Astrocyte (in vitro differentiated cells and primary cell): Measurements from ENCODE around the gene TMEM273. TPM values are rescaled to one million over a fixed set of nuclear protein-coding genes. Genes with fewer than 3 reads are reported as not detected.

Experiments used
- DNase-seq: peaks from one replicate; pipeline ENCODE4 v3.0.0-alpha.2; 2010; ENCODE audit warnings: low read depth
- FAIRE-seq: peaks from 2 replicates; lab custom pipeline; 2011; peaks lifted over from hg19 to GRCh38; lab: Jason Lieb, UNC
- H2AFZ ChIP-seq: 2 replicates; pipeline ENCODE4 v1.6.0; 2012; ENCODE audit warnings: low read depth, low read length, inconsistent platforms
- H3K27ac ChIP-seq: 2 replicates; pipeline ENCODE4 v1.5.1; 2011; ENCODE audit warnings: low read depth, low read length, inconsistent platforms
- H3K27me3 ChIP-seq: 2 replicates; pipeline ENCODE4 v1.6.0; 2011; ENCODE audit warnings: low read length, inconsistent platforms; ENCODE audit not compliant: insufficient read depth
- H3K36me3 ChIP-seq: 2 replicates; pipeline ENCODE4 v1.5.1; 2011; ENCODE audit warnings: low read length, inconsistent platforms; ENCODE audit not compliant: insufficient read depth
- H3K4me1 ChIP-seq: 2 replicates; pipeline ENCODE4 v1.5.1; 2011; ENCODE audit warnings: low read length, inconsistent platforms; ENCODE audit not compliant: insufficient read depth
- H3K4me2 ChIP-seq: 2 replicates; pipeline ENCODE4 v1.6.0; 2012; ENCODE audit warnings: low read length, inconsistent platforms
- H3K4me3 ChIP-seq: 2 replicates; pipeline ENCODE4 v1.5.1; 2011; ENCODE audit warnings: low read depth, mild to moderate bottlenecking, low read length, inconsistent platforms; ENCODE audit not compliant: insufficient read depth
- H3K79me2 ChIP-seq: 2 replicates; pipeline ENCODE4 v1.6.0; 2012; ENCODE audit warnings: mild to moderate bottlenecking, low read length, inconsistent platforms; ENCODE audit not compliant: insufficient read depth
- H3K9ac ChIP-seq: 2 replicates; pipeline ENCODE4 v1.6.0; 2012; ENCODE audit warnings: mild to moderate bottlenecking, low read length, inconsistent platforms
- H3K9me3 ChIP-seq: 2 replicates; pipeline ENCODE4 v1.5.1; 2012; ENCODE audit warnings: low read depth, mild to moderate bottlenecking, low read length, inconsistent platforms; ENCODE audit not compliant: insufficient read depth
- H4K20me1 ChIP-seq: 2 replicates; pipeline ENCODE4 v1.6.0; 2012; ENCODE audit warnings: low read length, inconsistent platforms; ENCODE audit not compliant: insufficient read depth
- H3K27ac Mint-ChIP-seq: one replicate; pipeline ENCODE4 v1.8.0; 2021; ENCODE audit warnings: mild to moderate bottlenecking, mixed read lengths; ENCODE audit not compliant: unreplicated experiment
- H3K27me3 Mint-ChIP-seq: one replicate; pipeline ENCODE4 v1.8.0; 2021; ENCODE audit warnings: low read depth, mixed read lengths; ENCODE audit not compliant: unreplicated experiment
- H3K36me3 Mint-ChIP-seq: one replicate; pipeline ENCODE4 v1.8.0; 2021; ENCODE audit warnings: low read depth, mixed read lengths; ENCODE audit not compliant: unreplicated experiment
- H3K4me1 Mint-ChIP-seq: one replicate; pipeline ENCODE4 v1.8.0; 2021; ENCODE audit warnings: low read depth, mixed read lengths; ENCODE audit not compliant: unreplicated experiment
- H3K4me3 Mint-ChIP-seq: one replicate; pipeline ENCODE4 v1.8.0; 2021; ENCODE audit warnings: mild to moderate bottlenecking, moderate library complexity, mixed read lengths; ENCODE audit not compliant: unreplicated experiment
- H3K9me3 Mint-ChIP-seq: one replicate; pipeline ENCODE4 v1.8.0; 2021; ENCODE audit warnings: mild to moderate bottlenecking, mixed read lengths; ENCODE audit not compliant: unreplicated experiment
- EZH2 ChIP-seq: IDR thresholded peaks from 2 replicates; pipeline ENCODE4 v1.6.1; 2012; ENCODE audit warnings: mild to moderate bottlenecking, low read length, inconsistent platforms; ENCODE audit not compliant: insufficient read depth
- total RNA-seq: library from RNA; stranded (reverse); gene quantifications from 2 replicates; pipeline ENCODE4 v1.2.1, GENCODE V29; 2021
- TF ChIP-seq, protein P1 (sequence below): IDR thresholded peaks from 2 replicates; pipeline ENCODE4 v1.5.1; 2011; ENCODE audit warnings: low read depth, mild to moderate bottlenecking, inconsistent platforms, low read length, moderate library complexity; ENCODE audit not compliant: insufficient read depth

The TMEM273 gene
- total RNA-seq, 1 donor from 2014 or later = not detected

DNA sequence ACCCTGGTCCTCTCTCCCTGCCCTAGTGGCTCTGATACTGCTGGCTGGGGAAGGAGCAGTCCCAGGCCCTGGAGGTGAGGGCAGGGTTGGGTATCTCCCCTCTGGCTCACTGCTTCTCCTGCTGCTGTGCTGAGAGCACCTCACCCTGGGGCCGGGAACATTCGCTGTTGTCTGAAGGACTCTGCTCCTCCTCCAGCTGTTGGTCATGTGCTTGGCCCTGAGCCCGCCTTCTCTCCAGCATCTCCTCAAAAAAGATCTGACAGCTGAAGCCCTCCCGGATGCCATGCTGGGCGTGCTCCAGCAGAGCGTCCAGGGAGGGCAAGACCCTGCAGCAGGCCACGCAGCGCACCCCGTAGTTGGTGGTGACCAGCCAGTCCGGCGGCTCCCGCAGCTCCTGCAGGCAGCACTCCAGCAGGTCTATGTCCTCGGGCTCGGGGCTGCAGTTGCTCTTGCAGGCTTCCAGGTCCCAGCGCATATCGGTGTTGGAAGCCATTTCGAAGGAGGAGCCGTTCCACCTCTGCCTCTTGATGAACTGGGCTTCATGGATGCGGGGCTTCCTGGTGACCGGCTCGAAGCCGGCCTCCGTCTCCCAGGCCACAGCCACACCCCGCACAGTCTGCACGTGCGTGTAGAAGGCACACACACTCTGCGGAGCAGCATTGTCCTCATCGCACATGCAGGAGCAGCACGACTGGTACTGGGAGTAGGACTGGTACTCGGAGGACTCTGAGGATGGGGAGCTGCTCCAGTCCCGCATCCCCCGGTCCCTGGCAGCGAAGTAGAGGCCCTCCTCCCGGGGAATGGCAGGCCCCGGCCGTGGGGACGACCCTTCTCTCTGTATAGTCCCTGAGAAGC lies 56.5 kb downstream of the TMEM273 start:
- Histone ChIP-seq H4K20me1 (no peaks in the 10 kb centered on the region), H3K4me1 (peaks cover 6% of the 10 kb centered on the region), H3K27ac (no peak overlapping the region), H2AFZ (no peak overlapping the region), H3K4me2 (no peak overlapping the region), H3K9me3 (no peaks in the 10 kb centered on the region), H3K4me3 (no peak overlapping the region), H3K79me2 (no peaks in the 10 kb centered on the region), H3K9ac (no peak overlapping the region), H3K27me3 (peaks cover 2% of the 10 kb centered on the region), H3K36me3 (no peaks in the 10 kb centered on the region)
- no peak for FAIRE-seq
- Mint-ChIP-seq H3K27me3 (peaks cover 28% of the 10 kb centered on the region), H3K27ac (no peak overlapping the region), H3K9me3 (no peaks in the 10 kb centered on the region), H3K4me3 (no peak overlapping the region), H3K4me1 (peaks cover 6% of the 10 kb centered on the region), H3K36me3 (peaks cover 2% of the 10 kb centered on the region)
- TF ChIP-seq, protein P1, sequence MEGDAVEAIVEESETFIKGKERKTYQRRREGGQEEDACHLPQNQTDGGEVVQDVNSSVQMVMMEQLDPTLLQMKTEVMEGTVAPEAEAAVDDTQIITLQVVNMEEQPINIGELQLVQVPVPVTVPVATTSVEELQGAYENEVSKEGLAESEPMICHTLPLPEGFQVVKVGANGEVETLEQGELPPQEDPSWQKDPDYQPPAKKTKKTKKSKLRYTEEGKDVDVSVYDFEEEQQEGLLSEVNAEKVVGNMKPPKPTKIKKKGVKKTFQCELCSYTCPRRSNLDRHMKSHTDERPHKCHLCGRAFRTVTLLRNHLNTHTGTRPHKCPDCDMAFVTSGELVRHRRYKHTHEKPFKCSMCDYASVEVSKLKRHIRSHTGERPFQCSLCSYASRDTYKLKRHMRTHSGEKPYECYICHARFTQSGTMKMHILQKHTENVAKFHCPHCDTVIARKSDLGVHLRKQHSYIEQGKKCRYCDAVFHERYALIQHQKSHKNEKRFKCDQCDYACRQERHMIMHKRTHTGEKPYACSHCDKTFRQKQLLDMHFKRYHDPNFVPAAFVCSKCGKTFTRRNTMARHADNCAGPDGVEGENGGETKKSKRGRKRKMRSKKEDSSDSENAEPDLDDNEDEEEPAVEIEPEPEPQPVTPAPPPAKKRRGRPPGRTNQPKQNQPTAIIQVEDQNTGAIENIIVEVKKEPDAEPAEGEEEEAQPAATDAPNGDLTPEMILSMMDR = no peak
- no peak for TF ChIP-seq EZH2
- DNase-seq = no peak

DNA sequence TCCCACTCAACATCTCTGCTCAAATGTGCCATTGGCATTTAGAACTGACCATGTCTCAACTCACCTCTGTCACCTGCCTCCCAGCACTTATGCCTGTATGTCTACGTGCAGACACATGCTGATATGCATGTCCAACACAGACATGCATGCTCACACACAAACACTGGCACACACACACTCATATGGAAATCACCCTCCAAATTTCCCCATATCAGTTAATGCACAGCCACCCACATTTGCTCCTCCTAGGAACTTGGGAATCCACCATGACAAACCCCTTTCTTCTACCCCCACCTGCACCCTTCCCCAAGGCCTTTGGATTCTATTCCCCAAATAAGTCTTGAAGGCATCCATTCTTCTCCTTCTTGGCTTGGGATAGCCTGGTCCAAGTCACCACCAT lies 58.8 kb downstream of the TMEM273 start:
- peaks cover 2% of the 10 kb centered on the region for H3K36me3 Mint-ChIP-seq
- no peak overlapping the region for H3K4me3 Mint-ChIP-seq
- Histone ChIP-seq H3K9ac (no peak overlapping the region), H3K9me3 (no peaks in the 10 kb centered on the region), H3K27ac (no peak overlapping the region), H3K4me2 (no peak overlapping the region), H3K27me3 (peaks cover 2% of the 10 kb centered on the region), H3K4me1 (no peaks in the 10 kb centered on the region), H4K20me1 (no peaks in the 10 kb centered on the region), H3K4me3 (no peak overlapping the region), H3K36me3 (no peaks in the 10 kb centered on the region), H2AFZ (no peak overlapping the region), H3K79me2 (no peaks in the 10 kb centered on the region)
- H3K27ac Mint-ChIP-seq = no peak overlapping the region
- DNase-seq (no peak), FAIRE-seq (no peak)
- no peak for TF ChIP-seq EZH2
- TF ChIP-seq, protein P1 = no peak
- H3K27me3 Mint-ChIP-seq = peaks cover 28% of the 10 kb centered on the region
- H3K4me1 Mint-ChIP-seq = no peaks in the 10 kb centered on the region
- H3K9me3 Mint-ChIP-seq = no peaks in the 10 kb centered on the region

DNA sequence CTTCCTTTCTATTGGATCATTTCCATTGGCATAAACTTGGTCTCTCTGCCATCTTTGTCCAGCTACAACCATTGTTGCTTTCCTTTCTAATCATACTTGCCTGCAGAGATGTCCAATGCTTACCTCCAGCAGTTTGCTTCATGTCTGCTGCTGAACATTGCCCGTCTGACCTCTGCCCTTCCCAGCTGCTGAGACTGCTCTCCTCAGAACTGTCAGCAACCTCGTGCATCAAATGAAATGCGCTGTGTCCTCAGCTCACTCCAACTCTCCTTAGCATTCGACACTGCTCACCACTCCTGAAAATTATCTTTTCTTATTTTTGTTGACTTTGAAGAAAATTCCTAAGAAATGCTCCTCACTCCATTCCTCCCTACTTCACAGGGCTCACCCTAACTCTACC lies 59.3 kb downstream of the TMEM273 start:
- no peak overlapping the region for H3K4me2 ChIP-seq
- FAIRE-seq (no peak), DNase-seq (no peak)
- Mint-ChIP-seq H3K27me3 (peaks cover 27% of the 10 kb centered on the region), H3K4me1 (no peaks in the 10 kb centered on the region), H3K27ac (no peak overlapping the region), H3K9me3 (no peaks in the 10 kb centered on the region), H3K36me3 (peaks cover 2% of the 10 kb centered on the region), H3K4me3 (no peak overlapping the region)
- peaks cover 2% of the 10 kb centered on the region for H3K27me3 ChIP-seq
- no peak overlapping the region for H2AFZ ChIP-seq
- no peaks in the 10 kb centered on the region for H3K4me1 ChIP-seq
- H3K9me3 ChIP-seq = no peaks in the 10 kb centered on the region
- no peaks in the 10 kb centered on the region for H3K79me2 ChIP-seq
- no peaks in the 10 kb centered on the region for H4K20me1 ChIP-seq
- H3K9ac ChIP-seq = no peak overlapping the region
- H3K36me3 ChIP-seq = no peaks in the 10 kb centered on the region
- no peak overlapping the region for H3K27ac ChIP-seq
- TF ChIP-seq, protein P1 = no peak
- TF ChIP-seq EZH2 = no peak
- H3K4me3 ChIP-seq = no peak overlapping the region
